ENCODE data around the gene ZNF365.
A peak's percentile ranks its signal among the peaks of the same experiment; 100 is the strongest.
"Not testable (repeated sequence)": the region's sequence is repeated elsewhere in the genome, so short reads cannot be mapped to it uniquely, and the experiment has no call there.

ZNF365 gene

DNA sequence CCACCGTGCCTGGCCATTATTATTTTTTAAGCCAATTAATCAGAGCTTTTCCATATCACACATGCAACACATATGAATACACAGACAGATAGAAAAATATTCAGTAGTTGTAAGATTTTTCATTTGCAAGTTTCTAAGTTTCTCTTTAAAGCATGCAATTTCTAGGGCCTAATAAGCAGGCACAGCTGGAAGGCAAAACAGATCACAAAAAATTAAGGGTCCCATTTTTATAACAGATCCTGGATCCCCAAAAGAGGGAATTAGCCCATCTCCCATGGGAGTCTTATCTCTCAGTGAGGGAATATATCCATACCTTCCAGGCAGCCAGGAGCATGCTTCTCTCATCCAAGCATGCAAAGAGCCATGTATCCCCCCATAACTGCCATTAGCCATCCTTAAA, 31.2 kb upstream of the ZNF365 start:
- Histone ChIP-seq H3K9me3 (ENCODE audit: control insufficient read depth, low read length) (peaks cover 51% of the 10 kb centered on the region), H3K4me3 (ENCODE audit: extremely low read depth, insufficient read depth, low read length, poor library complexity, severe bottlenecking) (no peak overlapping the region), H3K27ac (ENCODE audit: low read depth, low read length, severe bottlenecking) (no peak overlapping the region), H3K36me3 (ENCODE audit: control insufficient read depth, insufficient read depth, low read length) (no peaks in the 10 kb centered on the region), H3K4me1 (ENCODE audit: control insufficient read depth, insufficient read depth, low read length, poor library complexity, severe bottlenecking) (no peaks in the 10 kb centered on the region)
- 100% methylated on average over 1 of the region's 1 CpG for WGBS, 2 experiments (ENCODE audit: insufficient coverage in 2 of 2)

DNA sequence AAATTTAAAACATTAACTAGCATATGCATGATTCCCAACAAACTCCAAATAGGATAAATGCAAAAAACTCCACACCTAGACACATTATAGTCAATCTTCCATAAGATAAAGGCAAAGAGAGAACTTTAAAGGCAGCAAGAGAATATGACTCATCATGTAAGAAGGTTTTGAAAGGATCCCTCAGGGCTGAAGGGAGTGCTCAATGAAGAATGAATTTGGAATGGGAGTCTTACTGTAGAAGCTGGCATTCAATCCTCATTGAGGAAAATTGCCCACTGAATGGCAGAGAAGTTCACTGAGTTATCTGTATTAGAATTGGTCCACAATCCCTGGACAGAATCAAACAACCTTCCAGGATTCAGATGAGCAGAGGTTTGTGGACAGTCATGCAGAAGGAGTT, 26.1 kb upstream of the ZNF365 start:
- H3K27ac ChIP-seq (ENCODE audit: low read depth, low read length, severe bottlenecking): no peak overlapping the region
- H3K9me3 ChIP-seq (ENCODE audit: control insufficient read depth, low read length): peaks cover 18% of the 10 kb centered on the region
- no peaks in the 10 kb centered on the region for H3K36me3 ChIP-seq (ENCODE audit: control insufficient read depth, insufficient read depth, low read length)
- H3K4me3 ChIP-seq (ENCODE audit: extremely low read depth, insufficient read depth, low read length, poor library complexity, severe bottlenecking): no peak overlapping the region
- H3K4me1 ChIP-seq (ENCODE audit: control insufficient read depth, insufficient read depth, low read length, poor library complexity, severe bottlenecking): no peaks in the 10 kb centered on the region

DNA sequence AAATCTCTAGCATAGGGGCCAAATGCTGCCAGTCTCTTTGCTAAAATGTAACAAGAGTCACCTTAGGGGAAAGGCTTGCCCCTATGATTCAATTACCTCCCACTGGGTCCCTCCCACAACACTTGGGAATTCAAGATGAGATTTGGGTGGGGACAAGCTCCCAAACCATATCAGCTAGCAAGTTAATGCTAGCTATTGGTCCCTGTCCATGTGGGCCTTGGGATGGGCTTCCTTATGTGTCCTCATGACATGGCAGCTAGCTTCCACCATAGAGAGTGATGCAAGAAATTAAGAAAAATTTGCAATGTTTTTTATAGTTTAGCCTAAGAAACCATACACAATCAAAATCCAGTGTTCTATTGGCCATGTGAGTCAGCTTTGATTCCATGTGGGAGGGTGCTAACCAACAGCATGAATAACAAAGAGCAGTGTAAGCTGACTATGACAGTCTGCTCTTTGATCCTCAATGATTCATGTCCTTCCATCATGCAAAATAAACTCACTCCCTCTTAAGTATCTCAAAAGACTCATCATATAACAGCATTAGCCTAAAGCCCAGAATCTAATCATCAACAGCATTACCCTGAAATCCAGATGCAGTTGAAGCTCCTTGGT, 21.7 kb upstream of the ZNF365 start:
- H3K27ac ChIP-seq (ENCODE audit: low read depth, low read length, severe bottlenecking): no peak overlapping the region
- no peaks in the 10 kb centered on the region for H3K36me3 ChIP-seq (ENCODE audit: control insufficient read depth, insufficient read depth, low read length)
- H3K4me3 ChIP-seq (ENCODE audit: extremely low read depth, insufficient read depth, low read length, poor library complexity, severe bottlenecking): no peak overlapping the region
- no peaks in the 10 kb centered on the region for H3K9me3 ChIP-seq (ENCODE audit: control insufficient read depth, low read length)
- H3K4me1 ChIP-seq (ENCODE audit: control insufficient read depth, insufficient read depth, low read length, poor library complexity, severe bottlenecking): no peaks in the 10 kb centered on the region

DNA sequence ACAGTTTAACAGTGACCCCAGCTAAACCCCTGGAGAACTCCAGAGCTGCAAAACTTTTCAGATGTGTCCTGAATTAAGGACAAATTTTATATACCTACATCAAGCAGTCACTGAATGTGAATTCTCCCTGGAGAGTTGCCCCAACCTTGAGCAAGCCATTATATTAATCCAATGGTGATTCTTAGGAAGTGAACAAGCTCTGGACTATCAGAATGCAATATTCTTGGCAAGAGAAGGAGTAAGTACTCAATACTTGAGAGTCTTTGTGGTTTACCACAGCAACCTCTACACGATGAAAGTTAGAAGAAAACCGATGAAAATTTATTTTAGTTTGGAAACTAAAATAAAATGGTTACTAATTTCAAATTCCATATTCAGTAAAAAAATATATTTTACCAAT, 19.3 kb upstream of the ZNF365 start:
- H3K9me3 ChIP-seq (ENCODE audit: control insufficient read depth, low read length): no peaks in the 10 kb centered on the region

DNA sequence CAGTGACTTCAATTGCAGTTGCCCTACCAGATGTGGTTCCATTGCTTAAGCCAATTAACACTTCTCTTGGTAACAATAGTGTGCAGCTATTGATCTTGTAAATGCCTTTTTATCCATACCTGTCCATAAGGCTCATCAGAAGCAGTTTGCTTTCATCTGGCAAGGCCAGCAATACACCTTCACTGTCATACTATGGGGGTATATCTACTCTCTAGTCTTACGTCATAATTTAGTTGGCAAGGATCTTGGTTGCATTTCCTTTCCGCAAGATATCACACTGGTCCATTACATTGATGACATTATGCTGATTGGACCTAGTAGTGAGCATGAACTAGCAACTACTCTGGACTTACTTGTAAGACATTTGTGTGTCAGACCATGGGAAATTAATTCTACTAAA, 17.7 kb upstream of the ZNF365 start:
- no peak overlapping the region for H3K4me3 ChIP-seq (ENCODE audit: extremely low read depth, insufficient read depth, low read length, poor library complexity, severe bottlenecking)
- H3K9me3 ChIP-seq (ENCODE audit: control insufficient read depth, low read length): no peaks in the 10 kb centered on the region
- H3K4me1 ChIP-seq (ENCODE audit: control insufficient read depth, insufficient read depth, low read length, poor library complexity, severe bottlenecking): no peaks in the 10 kb centered on the region
- no peak overlapping the region for H3K27ac ChIP-seq (ENCODE audit: low read depth, low read length, severe bottlenecking)
- H3K36me3 ChIP-seq (ENCODE audit: control insufficient read depth, insufficient read depth, low read length): no peaks in the 10 kb centered on the region
- no CpG with 5 or more reads among the region's 2 CpGs for WGBS, 2 experiments (ENCODE audit: insufficient coverage in 2 of 2)

More for the DNA sequence above, 19.3 kb upstream of the ZNF365 start:
- Histone ChIP-seq H3K4me1 (ENCODE audit: control insufficient read depth, insufficient read depth, low read length, poor library complexity, severe bottlenecking) (no peaks in the 10 kb centered on the region), H3K36me3 (ENCODE audit: control insufficient read depth, insufficient read depth, low read length) (no peaks in the 10 kb centered on the region), H3K27ac (ENCODE audit: low read depth, low read length, severe bottlenecking) (no peak overlapping the region), H3K4me3 (ENCODE audit: extremely low read depth, insufficient read depth, low read length, poor library complexity, severe bottlenecking) (no peak overlapping the region)
- no CpG with 5 or more reads among the region's 2 CpGs for WGBS, 2 experiments (ENCODE audit: insufficient coverage in 2 of 2)

DNA sequence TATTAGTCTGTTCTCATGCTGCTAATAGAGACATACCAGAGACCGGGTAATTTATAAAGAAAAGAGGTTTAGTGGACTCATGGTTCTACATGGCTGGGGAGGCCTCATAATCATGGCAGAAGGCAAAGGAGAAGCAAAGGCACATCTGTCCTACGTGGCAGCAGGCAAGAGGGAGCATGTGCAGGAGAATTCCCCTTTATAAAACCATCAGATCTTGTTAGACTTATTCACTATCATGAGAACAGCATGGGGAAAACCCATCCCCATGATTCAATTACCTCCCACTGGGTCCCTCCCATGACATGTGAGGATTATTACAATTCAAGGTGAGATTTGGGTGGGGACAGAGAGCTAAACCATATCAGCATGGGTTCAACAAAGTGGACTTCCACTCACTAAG, 16.0 kb upstream of the ZNF365 start:
- 89 to 91% methylated on average over 1 of the region's 2 CpGs for WGBS, 2 experiments (ENCODE audit: insufficient coverage in 2 of 2)
- not testable (repeated sequence) for H3K36me3 ChIP-seq (ENCODE audit: control insufficient read depth, insufficient read depth, low read length); H3K9me3 ChIP-seq (ENCODE audit: control insufficient read depth, low read length); H3K27ac ChIP-seq (ENCODE audit: low read depth, low read length, severe bottlenecking); H3K4me1 ChIP-seq (ENCODE audit: control insufficient read depth, insufficient read depth, low read length, poor library complexity, severe bottlenecking); H3K4me3 ChIP-seq (ENCODE audit: extremely low read depth, insufficient read depth, low read length, poor library complexity, severe bottlenecking)

DNA sequence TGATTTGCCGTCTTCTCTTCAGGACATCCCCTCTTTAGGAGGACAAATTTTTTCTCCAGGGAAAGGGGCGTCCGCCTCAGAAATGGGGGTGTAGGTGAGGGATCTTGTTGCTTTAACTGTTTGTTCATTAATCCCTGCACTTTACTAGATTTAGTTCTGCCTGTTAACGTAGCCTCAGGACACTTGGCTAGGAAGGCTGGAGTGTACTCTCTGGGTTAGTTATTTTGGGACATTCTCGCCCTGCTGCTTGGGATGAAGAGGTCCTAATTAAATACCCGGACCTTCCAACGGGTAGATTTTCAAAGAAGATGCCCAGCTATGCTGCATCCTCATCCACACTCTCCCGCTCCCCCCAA, 552 bp upstream of the ZNF365 start:
- no peaks in the 10 kb centered on the region for H3K36me3 ChIP-seq (ENCODE audit: control insufficient read depth, insufficient read depth, low read length)
- no peak overlapping the region for H3K27ac ChIP-seq (ENCODE audit: low read depth, low read length, severe bottlenecking)
- no peaks in the 10 kb centered on the region for H3K4me1 ChIP-seq (ENCODE audit: control insufficient read depth, insufficient read depth, low read length, poor library complexity, severe bottlenecking)
- H3K9me3 ChIP-seq (ENCODE audit: control insufficient read depth, low read length): peaks cover 3% of the 10 kb centered on the region
- peak overlapping the region; percentile 41 for H3K4me3 ChIP-seq (ENCODE audit: extremely low read depth, insufficient read depth, low read length, poor library complexity, severe bottlenecking)
- 13 to 33% methylated on average over 3 to 5 of the region's 8 CpGs for WGBS, 2 experiments (ENCODE audit: insufficient coverage in 2 of 2)

DNA sequence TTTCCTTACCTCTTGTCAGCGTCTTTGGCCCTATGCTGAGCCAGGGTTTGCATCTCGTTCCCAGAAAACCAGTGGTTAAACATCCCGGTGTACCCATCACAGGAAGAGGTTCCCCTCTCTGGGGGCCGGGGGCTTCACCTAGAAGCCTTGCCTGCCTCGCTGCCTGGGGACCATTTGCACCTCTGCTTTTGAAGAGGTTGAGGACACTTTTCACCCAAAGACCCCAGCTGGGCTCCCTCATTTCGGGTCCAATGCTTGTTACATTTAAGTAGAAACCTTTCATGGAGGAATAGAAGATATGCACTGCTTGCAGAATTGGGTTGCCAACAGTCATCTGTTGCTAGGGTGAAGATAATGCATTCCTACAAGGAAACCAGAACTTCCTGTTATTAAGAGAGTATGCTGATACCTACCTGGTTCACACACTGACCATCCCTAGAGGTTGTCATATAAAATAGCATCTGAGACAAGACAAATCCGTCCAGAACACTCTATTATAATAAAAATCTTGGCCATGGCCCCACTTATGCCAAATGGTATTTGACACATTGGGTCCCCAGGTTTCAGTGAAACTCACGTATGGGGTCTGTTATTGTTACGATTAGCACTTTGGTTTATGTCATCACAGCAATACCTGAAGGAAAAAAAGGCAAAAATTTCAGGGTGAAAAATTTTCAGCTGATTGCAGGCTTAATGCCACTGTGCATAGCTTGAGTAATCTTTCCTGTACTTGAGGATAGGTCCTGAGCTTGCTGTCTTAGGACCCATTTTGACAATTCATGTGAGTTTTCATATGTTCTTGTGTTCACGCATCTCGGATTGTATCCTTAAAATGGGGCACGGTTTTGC, 917 bp downstream of the ZNF365 start:
- H3K36me3 ChIP-seq (ENCODE audit: control insufficient read depth, insufficient read depth, low read length): no peaks in the 10 kb centered on the region
- no peaks in the 10 kb centered on the region for H3K4me1 ChIP-seq (ENCODE audit: control insufficient read depth, insufficient read depth, low read length, poor library complexity, severe bottlenecking)
- H3K9me3 ChIP-seq (ENCODE audit: control insufficient read depth, low read length): no peaks in the 10 kb centered on the region
- peak overlapping the region; percentile 41 for H3K4me3 ChIP-seq (ENCODE audit: extremely low read depth, insufficient read depth, low read length, poor library complexity, severe bottlenecking)
- 79 to 81% methylated on average over 9 to 12 of the region's 12 CpGs for WGBS, 2 experiments (ENCODE audit: insufficient coverage in 2 of 2)
- no peak overlapping the region for H3K27ac ChIP-seq (ENCODE audit: low read depth, low read length, severe bottlenecking)

DNA sequence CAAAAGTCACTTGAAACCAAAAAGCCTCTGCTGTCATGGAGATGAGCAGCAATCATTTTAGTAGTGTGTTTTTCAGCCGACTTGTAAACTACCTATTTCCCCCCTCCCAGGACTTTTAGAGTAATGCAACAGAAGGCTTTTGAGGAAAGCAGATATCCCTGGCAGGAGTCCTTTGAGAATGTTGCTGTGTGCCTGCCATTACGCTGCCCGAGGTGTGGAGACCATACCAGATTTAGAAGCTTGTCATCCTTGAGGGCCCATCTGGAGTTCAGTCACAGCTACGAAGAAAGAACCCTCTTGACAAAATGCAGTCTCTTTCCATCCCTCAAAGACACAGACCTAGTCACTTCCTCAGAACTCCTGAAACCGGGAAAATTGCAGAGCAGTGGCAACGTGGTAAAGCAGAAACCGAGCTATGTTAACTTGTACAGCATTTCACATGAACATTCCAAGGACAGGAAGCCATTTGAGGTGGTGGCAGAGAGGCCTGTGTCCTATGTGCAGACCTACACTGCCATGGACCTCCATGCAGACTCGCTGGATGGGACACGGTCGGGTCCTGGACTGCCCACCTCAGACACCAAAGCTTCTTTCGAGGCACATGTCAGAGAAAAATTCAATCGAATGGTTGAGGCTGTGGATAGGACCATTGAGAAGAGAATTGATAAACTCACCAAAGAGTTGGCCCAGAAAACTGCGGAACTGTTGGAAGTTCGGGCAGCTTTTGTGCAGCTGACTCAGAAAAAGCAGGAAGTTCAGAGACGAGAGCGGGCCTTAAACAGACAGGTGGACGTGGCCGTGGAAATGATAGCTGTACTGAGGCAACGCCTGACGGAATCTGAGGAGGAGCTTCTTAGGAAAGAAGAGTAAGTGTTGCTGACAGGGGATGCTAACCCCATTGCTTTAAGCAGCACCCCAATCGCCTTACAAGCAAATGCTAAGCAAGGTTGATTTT, 2.2 kb downstream of the ZNF365 start:
- H3K4me3 ChIP-seq (ENCODE audit: extremely low read depth, insufficient read depth, low read length, poor library complexity, severe bottlenecking): no peak overlapping the region
- no peaks in the 10 kb centered on the region for H3K36me3 ChIP-seq (ENCODE audit: control insufficient read depth, insufficient read depth, low read length)
- no peaks in the 10 kb centered on the region for H3K9me3 ChIP-seq (ENCODE audit: control insufficient read depth, low read length)
- WGBS, 2 experiments (ENCODE audit: insufficient coverage in 2 of 2): 92 to 93% methylated on average over 12 to 17 of the region's 21 CpGs
- H3K27ac ChIP-seq (ENCODE audit: low read depth, low read length, severe bottlenecking): no peak overlapping the region
- no peaks in the 10 kb centered on the region for H3K4me1 ChIP-seq (ENCODE audit: control insufficient read depth, insufficient read depth, low read length, poor library complexity, severe bottlenecking)

DNA sequence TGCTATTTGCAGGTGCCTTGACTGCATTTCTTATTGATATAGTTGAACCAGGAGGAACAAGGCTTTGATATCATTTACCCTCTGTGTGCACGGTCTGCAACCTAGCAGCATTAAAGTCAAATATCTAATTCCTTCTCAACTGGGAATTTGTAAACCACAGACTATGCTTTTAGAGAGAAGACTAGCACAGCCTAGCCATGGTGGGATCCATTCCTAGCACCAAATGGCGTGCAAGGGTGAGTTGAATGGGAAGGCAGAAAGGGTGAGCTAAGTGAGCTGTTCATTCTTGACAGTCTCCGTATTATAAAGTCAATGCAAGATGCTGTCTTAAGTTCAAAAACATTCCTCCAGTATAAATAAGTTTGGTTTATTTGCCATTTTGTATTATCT, 2.9 kb downstream of the ZNF365 start:
- Histone ChIP-seq H3K27ac (ENCODE audit: low read depth, low read length, severe bottlenecking) (no peak overlapping the region), H3K36me3 (ENCODE audit: control insufficient read depth, insufficient read depth, low read length) (no peaks in the 10 kb centered on the region), H3K4me3 (ENCODE audit: extremely low read depth, insufficient read depth, low read length, poor library complexity, severe bottlenecking) (no peak overlapping the region), H3K9me3 (ENCODE audit: control insufficient read depth, low read length) (no peaks in the 10 kb centered on the region), H3K4me1 (ENCODE audit: control insufficient read depth, insufficient read depth, low read length, poor library complexity, severe bottlenecking) (no peaks in the 10 kb centered on the region)
- 100% methylated on average over 1 of the region's 3 CpGs for WGBS, 2 experiments (ENCODE audit: insufficient coverage in 2 of 2)

All from mesodermal cell (in vitro differentiated cells).